HG03378 (cell line): ENCODE data around the gene UNC5A.

Experiments used
- ATAC-seq: cut with Tn5 transposase; IDR thresholded peaks from one replicate; pipeline ENCODE4 v1.9.1; 2021; ENCODE audit warnings: mild to moderate bottlenecking, moderate library complexity; ENCODE audit not compliant: unreplicated experiment

Gene UNC5A

DNA sequence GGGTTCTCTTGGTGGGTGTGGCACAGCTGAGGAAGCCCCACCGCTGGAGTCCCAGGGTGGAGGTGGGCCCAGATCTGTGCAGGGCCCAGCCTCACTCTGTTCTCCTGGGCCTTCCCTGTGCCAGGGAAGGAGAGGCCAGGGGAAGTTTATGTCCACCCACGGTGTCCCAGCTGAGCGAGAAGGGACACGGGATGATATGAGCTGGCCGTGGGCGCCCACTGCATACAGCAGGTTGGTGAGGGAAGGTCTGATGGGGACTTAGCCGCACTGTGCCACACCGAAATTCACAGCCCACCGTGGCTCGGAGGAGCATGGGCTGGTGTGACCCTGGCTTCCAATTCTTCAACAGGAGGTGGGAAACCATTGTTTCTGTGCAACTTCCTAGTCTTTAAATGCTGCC, 33.9 kb downstream of the UNC5A start:
- no peak for ATAC-seq

DNA sequence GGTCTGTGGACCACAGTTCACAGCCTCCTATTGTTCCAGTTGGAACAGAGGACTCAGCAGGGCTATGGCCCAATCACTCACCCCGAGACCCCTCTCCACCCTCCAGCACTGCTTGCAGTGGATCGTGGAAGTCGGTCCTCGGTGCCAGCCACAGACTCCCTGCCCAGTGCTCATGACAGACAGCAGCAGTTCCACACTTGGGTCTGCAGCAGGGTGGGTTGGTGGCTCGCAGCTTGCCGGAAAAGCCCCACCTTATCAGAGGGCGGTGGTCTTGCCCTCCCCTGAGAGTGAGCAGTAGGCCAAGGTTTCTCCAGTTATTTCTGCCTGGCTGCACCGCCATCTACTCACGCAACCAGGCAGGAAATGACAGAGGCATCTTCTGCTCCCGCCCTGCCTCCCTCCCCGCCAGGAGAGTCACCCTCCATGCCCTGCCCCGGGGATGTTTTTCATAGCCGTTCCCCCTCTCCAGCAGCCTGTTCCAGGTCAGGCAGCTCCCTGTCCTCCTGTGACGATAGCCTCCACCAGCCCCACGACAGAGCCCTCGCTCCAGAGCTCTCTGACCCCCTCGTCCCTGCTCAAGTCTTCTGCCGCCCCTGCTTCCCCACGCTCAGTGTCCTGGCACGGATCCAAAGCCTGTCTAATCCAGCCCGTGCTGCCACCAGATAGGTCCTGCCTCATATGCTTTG, 34.5 kb downstream of the UNC5A start:
- no peak for ATAC-seq

DNA sequence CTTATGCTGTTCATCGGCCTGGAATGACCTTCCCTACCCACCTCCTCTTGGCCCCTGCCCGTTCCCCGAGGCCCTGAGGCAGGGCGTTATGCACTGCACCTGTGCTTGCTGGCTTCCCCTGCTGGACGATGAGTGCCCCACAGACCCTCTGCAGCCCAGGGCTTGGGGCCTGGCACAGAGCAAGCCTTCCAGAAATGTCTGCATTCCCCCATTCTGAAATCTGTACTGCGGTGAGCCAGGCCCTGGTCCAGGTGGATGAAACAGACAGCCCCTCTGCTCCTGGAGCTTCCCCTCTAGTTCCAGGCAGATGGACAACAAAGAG, 35.0 kb downstream of the UNC5A start:
- ATAC-seq = no peak

DNA sequence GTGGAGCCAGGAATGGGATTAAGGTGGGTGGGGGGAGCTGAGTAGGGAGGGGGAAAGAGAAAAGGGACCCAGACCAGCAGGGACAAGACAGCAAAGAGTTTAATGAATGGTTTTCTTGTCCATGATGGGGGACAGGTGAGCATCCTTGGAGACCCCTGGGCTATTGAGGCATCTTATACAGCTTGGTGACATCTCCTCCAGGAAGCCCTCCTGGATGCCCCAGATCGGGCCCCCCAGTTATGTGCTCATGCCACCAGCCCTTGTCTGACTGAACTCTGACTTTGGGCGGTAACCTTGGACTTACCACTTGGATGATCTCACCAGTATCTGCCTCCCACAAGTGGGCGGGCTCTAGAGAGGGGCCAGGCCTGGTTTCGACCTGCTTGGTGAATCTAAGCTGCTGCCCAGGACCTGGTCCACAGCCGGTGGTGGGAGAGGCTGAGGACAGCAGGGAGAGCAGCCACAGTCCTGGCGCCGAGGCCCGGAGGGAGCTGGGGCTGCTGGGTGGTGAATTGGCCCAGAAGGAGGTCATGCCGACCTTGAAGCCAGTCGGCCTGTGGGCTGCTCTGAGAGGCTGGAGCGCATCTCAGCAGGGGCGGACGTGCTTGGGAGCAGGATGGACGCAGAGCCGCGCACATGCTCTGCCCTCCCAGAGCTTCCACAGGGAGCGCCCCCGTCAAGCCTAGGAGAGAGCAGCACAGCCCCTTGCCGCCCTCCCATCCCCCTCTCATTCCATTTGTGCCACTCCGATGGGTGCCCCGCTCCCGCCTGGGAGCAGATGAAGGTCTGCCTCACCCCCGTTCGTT, 36.2 kb downstream of the UNC5A start:
- no peak for ATAC-seq

DNA sequence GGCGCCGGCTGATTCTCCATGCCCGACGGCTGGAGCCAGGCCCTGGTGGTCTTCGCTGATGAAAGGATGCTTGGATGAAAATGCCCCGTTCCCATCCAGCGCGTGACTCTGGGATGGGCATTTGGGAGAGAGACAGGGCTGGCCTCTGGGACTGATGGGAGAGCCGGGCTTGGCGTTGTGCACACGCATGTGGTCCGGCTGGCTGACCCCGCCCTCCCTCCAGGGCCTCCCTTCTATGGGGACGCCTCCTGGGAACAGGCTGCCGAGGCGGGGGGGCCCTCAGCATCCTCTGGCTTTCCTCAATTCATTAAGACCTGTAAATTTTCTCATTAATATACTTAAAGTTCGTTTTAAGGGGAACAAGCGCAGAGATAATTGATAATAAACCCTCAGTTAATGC, 36.8 kb downstream of the UNC5A start:
- no peak for ATAC-seq

DNA sequence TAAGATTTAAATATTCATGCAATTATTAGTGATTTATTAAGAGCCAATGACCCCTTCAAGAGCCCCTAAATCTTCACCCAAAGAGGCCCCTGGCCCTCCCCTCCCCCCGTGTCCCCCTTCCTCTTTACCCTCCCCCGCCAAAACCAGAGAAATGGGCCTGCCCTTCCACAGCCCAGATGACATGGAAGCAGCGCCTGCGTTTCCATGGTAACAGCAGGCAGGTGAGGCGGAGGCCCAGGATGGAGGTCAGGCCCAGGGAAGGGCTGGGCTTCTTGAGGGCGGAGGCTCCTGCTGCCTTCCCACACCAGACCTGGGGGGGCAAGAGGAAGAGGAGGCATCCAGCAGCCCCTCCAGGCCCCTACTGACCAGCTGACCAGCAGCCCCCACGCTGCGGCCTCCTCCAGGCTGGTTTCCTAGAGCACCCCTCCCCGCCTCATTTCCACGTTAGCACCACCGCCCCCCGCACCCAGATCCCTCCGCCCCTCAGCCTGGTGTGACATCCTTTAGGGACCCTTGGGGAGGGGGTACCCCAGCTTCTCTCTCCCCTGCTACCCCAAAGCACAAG, 37.4 kb downstream of the UNC5A start:
- ATAC-seq = no peak

DNA sequence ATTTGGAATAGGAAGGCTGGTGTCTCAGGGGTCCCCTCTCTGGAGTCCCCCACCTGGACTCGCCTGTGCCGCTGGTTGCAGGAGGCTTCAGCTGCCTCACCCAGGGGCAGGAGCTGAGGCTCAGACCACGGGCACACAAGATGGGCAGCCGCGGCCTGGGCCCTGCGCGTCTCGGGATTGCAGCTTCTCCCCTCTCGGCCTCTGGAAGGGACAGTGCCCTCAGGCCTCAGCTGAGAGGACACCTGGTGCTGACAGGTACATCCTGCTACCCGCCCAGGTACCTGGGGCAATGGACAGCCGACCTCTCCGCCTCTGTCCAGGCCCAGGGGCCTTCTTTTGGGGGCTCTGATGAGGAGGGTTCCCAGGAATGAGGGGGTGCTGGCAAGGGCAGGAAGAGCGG, 38.3 kb downstream of the UNC5A start:
- ATAC-seq = no peak

DNA sequence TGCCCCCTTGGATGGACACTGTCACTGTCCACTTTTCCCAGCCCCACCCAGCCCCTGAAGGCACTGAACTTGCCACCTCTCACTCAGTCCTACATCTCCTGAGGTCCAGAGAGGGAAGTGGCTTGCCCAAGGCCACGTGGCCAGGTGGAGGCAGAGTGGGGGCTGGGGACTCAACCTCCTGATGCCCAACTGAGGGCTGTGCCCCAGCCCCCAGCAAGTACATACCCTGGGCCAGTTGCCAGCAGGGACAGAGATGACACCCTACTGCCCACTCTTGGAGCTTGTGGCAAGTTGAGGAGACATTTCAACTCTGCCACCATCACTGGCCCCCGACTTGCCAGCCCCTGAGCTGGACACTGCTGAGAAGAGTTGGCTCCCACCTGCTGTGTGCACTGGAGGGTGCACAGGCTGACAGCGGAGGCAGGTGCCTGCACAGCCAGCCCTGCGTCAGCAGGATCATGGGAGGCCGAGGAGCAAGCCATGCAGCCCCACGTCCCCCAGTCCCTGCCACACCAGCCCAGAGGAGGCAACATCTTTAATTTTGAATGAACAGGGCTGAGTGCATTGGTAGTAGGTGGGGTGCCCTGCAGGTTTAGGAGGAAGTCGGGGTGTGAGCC, 39.4 kb downstream of the UNC5A start:
- ATAC-seq = no peak

DNA sequence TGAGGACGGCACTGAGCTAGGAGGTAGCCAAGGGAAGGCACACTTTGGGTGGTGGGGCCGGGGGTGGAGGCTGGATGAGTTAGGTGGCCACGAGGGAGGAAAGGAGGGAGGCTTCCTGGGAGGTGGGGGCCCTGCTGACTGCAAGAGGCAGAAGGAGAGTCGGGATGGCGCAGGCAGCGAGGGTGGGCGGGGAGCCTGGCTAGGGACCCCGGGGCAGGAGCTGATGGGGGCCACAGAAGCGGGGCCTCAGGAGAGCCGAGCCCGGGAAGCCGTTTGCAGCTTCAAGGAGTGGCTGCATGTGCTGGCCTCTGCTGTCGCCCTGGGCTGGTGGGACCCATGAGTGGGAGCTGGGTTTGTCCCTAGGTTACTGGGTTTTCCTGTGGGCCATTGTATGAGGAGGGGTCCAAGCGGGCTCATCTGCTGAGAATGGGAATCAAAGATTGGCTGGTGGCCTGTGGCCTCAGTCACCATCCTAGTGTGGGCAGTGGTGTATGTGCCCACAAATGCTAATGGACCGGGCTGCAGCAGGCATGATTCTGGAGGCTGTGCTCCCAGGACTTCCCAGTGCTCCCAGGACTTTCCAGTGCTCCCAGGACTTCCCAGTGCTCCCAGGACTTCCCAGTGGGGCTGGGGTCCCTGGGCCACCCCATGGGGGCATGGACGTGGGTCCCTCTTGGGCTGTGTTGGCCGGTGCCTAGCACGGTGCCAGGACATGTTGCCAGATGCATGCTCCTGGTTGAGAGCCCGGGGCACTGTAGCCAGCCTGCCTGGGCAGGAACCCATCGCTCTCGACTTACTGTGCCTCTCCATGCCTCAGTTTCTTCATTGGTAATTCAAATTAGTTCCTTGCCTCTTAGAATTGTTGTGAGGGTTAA, 40.2 kb downstream of the UNC5A start:
- ATAC-seq = no peak

DNA sequence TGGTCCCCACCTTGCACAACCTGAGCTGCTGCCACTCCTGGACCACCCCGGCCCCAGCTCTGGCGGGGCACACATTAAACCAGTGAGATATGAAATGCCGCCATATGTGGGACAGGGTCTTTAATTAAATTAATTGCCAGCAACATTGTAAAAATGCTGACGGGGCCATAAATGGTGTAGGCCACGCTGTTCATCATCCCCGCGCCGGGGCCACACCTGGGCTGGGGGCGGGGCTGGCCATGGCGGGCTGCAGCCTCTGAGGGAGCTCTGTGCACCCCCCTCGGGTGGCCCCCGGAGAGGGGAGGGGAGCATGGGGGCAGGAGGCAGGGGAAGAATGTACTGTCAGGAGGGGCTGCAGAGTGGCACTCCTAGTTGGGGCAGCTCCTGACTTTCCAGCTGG, 41.0 kb downstream of the UNC5A start:
- ATAC-seq = no peak

DNA sequence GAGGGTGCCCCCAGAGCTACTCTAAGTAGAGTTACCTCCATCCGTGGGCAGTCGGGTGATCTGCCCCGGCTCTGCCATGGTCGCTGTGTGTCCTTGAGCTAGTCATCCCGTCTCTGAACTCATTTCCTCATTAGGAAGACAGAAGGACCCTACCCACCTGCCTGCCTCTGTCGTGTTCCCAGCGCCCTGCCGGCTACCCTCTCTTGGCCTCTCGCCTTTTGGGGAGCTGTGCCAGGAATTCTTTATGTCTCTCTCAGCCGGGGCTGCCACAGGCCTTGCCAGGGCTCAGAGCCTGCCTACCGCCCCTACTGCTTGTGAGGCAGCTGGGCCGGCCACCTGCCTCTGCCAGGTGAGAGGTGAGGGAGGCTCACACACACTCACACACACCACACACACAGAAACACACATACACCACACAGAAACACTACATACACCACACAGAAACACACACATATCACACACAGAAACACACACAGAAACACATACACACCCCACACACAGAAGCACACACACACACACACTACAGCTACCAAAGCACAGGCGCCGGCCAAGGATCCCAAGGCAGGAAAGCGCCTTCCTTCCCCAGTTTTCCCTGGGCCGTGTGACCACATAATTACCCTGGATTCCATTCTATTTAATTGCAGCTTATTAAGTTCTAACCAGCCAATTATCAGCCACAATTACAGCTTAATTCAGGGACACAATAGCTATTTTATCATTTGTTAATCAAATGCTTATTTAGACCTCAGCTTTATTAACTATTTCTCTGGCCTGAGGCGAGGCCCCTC, 41.7 kb downstream of the UNC5A start:
- ATAC-seq = no peak

DNA sequence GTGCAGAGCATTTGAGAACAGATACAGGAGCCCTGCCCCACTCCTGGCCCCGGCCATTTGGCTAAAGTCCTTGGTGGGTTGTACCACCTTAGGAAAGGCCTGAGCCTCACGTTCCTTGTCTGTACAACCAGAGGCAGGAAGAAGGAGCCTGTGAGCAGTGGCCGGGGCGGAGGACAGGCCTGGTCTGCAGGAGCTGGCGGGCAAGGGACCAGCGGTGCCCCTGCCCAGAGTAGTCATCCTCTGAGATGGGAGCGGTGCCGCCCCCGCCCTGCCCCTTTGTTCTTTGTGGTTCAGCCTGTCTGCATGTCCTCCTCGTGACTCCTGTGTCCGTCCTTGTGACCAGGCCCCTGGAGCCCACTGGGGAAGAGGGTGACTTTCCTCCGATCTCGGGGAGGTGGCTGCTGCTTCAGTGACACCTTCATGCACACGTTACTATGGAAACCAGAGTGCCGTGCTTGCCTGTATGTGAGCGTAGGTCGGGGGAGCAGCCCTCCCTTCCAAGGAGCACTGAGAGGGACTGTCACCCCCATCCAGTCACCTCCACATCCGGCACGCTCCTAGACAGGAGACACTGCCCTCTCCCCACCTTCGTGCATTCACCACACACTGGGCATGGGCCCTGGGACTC, 42.9 kb downstream of the UNC5A start:
- no peak for ATAC-seq

DNA sequence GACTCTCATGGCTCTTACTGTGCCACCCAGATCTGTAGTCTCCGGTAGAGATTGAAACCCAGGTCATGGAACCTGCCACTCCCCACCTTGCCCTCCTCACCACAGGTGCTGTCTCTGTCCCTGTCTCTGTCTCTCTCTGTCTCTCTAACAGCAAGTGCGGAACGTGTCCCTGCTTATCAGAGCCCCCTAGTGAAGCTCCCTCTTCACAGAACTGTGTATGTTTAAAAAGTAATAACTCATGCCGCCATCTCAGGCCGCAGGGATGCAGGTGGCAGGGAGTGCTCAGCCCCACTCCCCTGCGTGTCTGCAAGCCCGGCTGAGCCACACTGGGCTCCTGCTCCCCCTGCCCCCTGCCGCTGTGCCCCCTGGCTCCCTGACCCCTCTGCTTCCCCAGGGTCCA, 43.8 kb downstream of the UNC5A start:
- no peak for ATAC-seq

DNA sequence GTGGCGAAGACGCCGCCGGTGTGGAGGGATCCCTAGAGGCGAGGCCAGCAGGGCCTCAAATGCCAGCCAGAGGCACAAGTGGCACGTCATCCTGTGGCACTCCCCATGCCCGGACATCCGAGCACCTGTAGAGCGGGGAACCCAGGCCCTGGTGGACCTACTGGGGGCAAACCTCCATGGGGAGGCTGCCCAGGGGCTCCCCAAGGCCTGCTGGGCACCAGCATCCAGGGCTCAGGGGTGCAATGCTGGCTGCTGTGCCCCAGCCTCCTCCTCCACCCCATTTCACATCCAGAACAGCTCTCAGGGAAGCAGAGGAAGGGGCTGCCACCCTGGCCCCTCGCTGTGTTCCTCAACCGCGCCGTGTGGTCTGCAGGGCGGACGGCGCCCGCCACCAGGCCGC, 45.2 kb downstream of the UNC5A start:
- no peak for ATAC-seq

DNA sequence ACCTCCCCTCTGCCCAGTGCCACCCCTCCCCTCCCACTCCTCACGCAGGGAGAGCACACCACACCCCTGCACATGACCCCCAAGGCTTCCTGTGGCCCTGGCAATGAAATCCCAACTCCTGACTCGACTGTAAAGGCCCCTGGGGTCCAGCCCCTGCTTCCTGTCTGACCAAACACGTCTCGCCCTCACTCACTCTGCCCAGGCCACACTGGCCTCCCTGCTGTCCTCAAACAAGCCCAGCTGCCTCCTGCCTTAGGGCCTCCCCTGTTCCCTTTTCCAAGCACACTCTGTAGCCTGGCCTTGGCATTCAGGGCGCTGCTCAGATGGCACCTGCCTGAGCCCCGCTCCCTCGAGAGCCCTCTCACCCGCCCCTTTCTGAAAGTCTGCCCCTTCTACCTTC, 46.4 kb downstream of the UNC5A start:
- ATAC-seq = no peak

DNA sequence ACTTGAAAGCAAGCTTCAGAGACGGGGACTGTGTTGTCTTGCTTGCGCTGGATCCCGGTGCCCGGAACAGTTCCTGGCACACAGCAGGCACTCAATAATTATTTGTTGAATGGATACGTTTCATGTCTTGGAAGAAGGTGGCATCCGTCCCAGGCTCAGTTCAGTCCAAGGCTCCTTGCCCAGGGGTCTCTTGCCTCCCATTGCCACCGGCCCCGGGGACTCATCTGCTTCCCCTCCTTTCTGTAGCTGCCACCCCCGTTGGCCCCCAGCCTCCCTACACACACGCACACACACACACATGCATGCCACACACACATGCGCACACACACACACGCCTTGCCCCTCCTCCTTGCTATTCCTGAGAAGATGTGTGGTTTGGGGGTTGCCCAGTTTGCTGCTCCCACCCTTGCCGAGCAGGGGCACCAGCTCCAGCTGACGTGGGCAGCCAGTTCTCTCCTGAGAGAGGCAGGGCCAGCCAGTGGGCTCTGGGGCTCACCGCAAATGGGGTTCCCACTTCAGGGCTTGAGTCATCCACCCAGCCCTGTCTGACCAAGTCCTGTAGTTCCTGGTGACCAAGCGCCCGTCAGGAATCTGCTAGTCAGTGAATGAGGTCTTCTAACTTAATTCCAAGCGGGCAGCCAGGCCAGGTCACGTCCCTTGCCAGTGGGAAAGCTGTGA, 47.0 kb downstream of the UNC5A start:
- ATAC-seq = no peak

DNA sequence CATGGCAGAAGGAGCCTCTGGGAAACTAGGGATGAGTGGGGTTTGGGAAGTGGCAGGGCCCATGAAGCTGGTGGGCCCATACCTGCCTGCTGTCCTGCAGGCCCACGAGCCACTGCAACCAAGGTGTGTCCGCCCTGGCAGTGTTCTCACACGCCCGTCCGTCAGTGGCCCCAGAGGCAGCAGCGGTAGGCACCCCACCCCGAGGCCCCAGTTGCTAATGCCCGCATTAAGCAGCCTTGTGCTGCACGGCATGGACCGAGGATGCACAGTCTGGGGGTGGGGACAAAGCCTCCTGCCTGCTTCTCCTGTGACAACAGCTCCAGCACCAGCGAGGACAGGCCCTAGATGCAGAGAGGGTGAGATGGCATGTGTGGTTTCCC, 47.5 kb downstream of the UNC5A start:
- no peak for ATAC-seq

DNA sequence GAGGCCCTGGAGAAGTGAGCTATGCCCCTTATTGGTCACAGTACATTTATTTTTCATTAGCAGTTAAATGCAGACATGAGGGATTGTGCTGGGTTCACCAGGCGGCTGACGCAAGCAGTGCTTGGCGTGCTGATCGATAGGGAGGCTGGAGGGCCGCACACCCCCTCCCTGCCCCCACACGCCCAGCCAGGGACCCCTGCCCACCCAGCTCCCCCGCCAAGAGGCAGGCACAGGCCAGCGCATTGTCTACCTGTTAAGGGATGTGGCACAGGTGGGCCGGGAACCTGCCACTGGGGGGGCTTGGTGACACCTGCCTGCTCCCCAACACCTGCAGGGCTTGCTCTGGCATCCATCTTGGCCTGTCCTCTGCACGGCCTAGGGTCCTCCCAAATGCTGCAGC, 49.6 kb downstream of the UNC5A start:
- no peak for ATAC-seq

DNA sequence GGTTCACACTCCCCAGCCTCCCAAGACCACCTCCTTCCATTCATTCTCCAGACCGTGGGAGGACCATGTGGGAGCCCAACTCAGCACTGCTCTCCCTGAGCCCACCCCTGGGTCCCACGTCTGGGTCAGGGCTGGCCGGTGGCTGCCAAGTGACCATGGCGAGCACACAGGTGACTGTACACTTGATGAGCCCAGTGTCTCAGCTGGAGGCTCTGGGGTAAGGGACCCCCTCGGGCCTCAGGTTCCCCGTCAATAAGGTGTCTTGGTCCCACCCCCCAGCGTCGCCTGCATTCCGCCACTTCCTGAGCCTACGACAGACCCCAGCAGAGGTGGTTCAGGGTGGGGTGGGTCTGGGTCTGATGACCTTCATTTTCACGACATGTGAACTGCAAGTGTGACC, 50.0 kb downstream of the UNC5A start:
- no peak for ATAC-seq
